ENCODE data around the gene GRM4.

GRM4 gene

DNA sequence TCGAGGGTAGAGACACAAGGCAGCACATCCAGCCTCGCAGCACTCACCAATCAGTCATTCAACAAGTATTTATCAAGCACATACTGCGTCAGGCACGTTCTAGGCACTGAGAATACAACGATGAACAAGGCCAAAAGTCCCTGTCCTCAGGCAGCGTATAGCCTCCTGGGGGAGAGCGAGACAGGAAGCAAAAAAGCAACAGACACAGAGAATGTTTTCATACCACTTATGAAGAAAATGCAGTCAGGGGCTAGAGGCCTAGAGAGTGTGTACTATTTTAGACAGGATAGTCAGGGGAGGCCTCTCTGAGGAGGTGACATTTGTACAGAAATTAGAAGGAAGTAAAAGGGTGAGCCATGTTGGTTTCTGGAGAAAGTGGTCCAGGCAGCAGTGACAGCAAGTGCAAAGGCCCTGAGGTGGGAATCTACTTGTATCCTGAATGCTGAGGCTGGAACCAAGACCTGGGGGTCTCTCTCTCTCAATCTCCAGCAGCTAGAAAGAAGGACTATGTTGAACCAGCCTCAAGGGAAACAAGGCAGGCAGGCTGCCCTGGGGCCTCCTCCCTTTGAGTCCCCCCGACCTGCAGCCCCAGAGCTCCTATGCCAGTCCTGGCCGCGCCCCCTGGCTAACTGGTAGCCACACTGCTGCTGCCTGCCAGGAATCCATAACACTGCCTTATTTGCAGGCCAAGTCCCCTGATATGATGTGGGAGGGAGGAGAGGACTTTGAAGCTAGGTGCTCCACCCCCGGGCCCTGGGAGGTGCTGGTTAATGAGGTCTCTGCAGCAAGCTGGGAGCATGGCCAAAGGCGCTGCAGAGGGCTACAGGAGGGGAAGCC is 151.2 kb downstream of the GRM4 start:
- peak overlapping the region; percentile 97 for H3K27ac ChIP-seq
- TF ChIP-seq, protein P1, sequence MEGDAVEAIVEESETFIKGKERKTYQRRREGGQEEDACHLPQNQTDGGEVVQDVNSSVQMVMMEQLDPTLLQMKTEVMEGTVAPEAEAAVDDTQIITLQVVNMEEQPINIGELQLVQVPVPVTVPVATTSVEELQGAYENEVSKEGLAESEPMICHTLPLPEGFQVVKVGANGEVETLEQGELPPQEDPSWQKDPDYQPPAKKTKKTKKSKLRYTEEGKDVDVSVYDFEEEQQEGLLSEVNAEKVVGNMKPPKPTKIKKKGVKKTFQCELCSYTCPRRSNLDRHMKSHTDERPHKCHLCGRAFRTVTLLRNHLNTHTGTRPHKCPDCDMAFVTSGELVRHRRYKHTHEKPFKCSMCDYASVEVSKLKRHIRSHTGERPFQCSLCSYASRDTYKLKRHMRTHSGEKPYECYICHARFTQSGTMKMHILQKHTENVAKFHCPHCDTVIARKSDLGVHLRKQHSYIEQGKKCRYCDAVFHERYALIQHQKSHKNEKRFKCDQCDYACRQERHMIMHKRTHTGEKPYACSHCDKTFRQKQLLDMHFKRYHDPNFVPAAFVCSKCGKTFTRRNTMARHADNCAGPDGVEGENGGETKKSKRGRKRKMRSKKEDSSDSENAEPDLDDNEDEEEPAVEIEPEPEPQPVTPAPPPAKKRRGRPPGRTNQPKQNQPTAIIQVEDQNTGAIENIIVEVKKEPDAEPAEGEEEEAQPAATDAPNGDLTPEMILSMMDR (conservative IDR thresholded peaks at IDR 0.05) = no peak

DNA sequence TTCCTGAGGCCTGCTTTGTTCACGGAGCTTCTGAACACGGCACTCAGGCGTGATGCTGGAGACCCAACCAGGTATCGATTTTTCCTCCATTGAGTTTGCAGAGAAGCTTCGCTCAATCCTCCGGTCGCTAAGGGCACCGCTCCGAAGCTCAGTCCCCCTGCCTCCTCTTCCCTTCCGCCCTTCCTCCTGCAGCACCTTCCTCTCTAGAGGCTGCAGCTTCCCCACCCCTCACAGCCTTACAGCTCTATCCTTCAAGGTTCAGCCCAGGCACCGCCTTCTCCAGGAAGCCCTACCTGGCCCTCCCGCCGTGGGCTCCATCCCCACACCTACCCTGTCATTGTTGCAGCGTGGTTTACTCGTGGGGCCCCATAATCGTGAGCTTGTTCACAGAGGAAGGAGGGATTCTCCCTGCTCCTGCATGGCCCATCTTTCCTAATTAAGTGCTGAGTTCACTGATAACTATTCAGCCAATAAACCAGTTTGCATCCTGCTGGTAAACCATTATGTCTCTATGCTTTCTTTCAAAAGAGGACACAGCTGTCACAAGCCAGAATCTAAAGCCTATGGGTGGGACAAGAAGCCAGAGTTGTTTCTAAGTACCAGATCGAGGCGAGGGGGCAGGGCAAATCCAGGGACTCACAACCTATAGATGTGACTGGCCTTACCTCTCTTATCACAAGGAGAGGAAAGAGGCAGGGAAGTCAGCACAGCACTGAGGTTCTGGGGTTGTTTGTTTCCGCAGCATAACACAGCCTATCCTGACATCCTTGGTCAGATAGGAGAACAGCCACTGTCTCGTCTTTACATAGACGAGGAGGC is 152.0 kb downstream of the GRM4 start:
- peak overlapping the region; percentile 97; the same call in 1 of the 2 replicates for H3K27ac ChIP-seq
- TF ChIP-seq, protein P1 (conservative IDR thresholded peaks at IDR 0.05) = no peak

DNA sequence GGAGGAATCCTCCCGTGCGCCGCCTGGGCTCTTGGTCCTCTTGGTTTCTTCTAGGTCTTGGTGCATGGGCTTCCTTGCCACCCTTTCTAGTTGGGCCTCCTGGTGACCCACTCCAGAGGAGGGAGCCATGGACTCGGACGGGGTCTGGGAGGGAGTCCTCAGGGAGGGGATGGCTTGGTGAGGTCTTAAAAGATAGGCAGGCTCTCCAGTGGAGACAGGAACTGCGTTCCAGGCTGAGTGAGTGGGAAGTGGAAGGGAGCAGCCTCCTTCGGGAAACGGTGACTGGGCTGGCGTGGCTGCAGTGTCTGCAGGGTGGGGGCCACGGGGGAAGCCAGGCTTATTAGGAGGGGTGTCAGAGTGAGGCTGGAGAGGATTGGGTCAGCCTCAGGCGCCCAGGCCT is 152.8 kb downstream of the GRM4 start:
- TF ChIP-seq, protein P1 (conservative IDR thresholded peaks at IDR 0.05) = no peak
- peak overlapping the region; percentile 97; the same call in 1 of the 2 replicates for H3K27ac ChIP-seq

- TF ChIP-seq, protein P1 (conservative IDR thresholded peaks at IDR 0.05) = no peak
- H3K27ac ChIP-seq = peak overlapping the region; percentile 97
Observed at GRCh38 chr6:33992191-33992590, 153.7 kb downstream of the GRM4 start.

GRCh38 chr6:33991610-33992009 is 154.3 kb downstream of the GRM4 start:
- TF ChIP-seq, protein P1 (conservative IDR thresholded peaks at IDR 0.05) = no peak
- peak overlapping the region; percentile 97 for H3K27ac ChIP-seq

- TF ChIP-seq, protein P1 (conservative IDR thresholded peaks at IDR 0.05) = no peak
- H3K27ac ChIP-seq = peak overlapping the region; percentile 97
Observed at GRCh38 chr6:33990061-33990541, 155.8 kb downstream of the GRM4 start.
